ENCODE results near the gene DEGS2.

DNA sequence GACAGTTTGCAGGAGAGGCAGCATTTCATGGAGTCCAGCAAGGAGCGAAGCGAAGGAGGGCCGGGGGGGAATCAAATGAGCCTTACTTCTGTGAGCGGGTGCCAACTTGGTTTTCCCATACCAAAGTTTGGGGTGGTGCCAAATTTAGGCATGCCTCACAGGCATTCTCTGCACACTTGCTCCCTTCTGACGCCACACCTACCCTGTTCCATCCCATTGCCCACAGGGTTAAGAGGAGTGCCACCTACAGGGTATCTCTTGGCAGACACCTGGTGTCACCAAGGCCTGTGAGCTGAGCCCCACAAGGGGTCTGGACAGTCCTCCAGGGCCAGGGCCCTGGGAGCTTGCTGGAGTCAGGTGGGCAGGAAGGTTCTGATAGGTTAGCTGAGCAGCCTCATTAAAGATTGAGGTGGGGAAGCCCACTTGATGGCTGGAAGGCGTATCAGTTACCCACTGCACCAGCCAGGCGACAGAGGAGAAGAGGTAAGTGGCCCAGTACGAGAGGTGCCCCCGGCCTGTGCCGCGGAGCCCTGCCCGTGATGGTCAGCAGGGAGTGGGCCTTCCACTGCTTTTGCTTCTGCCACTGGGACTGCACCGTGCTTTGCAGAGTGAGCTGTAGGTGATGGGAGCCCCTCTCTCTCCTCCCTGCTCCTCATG lies 45.2 kb downstream of the DEGS2 start:
- TF ChIP-seq, protein P1, sequence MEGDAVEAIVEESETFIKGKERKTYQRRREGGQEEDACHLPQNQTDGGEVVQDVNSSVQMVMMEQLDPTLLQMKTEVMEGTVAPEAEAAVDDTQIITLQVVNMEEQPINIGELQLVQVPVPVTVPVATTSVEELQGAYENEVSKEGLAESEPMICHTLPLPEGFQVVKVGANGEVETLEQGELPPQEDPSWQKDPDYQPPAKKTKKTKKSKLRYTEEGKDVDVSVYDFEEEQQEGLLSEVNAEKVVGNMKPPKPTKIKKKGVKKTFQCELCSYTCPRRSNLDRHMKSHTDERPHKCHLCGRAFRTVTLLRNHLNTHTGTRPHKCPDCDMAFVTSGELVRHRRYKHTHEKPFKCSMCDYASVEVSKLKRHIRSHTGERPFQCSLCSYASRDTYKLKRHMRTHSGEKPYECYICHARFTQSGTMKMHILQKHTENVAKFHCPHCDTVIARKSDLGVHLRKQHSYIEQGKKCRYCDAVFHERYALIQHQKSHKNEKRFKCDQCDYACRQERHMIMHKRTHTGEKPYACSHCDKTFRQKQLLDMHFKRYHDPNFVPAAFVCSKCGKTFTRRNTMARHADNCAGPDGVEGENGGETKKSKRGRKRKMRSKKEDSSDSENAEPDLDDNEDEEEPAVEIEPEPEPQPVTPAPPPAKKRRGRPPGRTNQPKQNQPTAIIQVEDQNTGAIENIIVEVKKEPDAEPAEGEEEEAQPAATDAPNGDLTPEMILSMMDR (conservative IDR thresholded peaks at IDR 0.05; ENCODE audit: low read depth, low read length), result no peak
- no peak for TF ChIP-seq EZH2 (IDR thresholded peaks at IDR 0.05; ENCODE audit: borderline replicate concordance, low read depth, low read length, poor library complexity, severe bottlenecking)

Data from A673 (cell line).